Retinal pigment epithelial cell (primary cell): ENCODE data around the gene FOSL1.

Experiments
- DNase-seq: peaks from one replicate; pipeline ENCODE4 v3.0.0-alpha.2; 2010; ENCODE audit warnings: low read depth
- H3K4me3 ChIP-seq: 2 replicates; pipeline ENCODE4 v1.5.1; 2011; ENCODE audit warnings: mild to moderate bottlenecking, low read length, control low read depth, moderate library complexity
- CTCF ChIP-seq: conservative IDR thresholded peaks from 2 replicates; pipeline ENCODE4 v1.5.1; 2011; ENCODE audit warnings: low read depth, low read length, control low read depth, inconsistent platforms

The FOSL1 gene

GRCh38 chr11:65906602-65907001 is 6.4 kb upstream of the FOSL1 start:
- TF ChIP-seq CTCF, result no peak
- no peak for DNase-seq
- no peak overlapping the region for H3K4me3 ChIP-seq

GRCh38 chr11:65903715-65904114 is 3.5 kb upstream of the FOSL1 start:
- no peak for TF ChIP-seq CTCF
- no peak overlapping the region for H3K4me3 ChIP-seq
- DNase-seq, result no peak

GRCh38 chr11:65903068-65903481 is 2.9 kb upstream of the FOSL1 start:
- H3K4me3 ChIP-seq, result no peak overlapping the region
- DNase-seq, result no peak
- TF ChIP-seq CTCF, result no peak

GRCh38 chr11:65900899-65901180 is 652 bp upstream of the FOSL1 start:
- no peak for DNase-seq
- no peak for TF ChIP-seq CTCF
- H3K4me3 ChIP-seq, result peak overlapping the region; percentile 88

GRCh38 chr11:65899356-65900124 is 648 bp downstream of the FOSL1 start:
- no peak for TF ChIP-seq CTCF
- peak overlapping the region; percentile 88 for H3K4me3 ChIP-seq
- no peak for DNase-seq

GRCh38 chr11:65898656-65899355 is 1.4 kb downstream of the FOSL1 start:
- H3K4me3 ChIP-seq, result peak overlapping the region; percentile 88
- no peak for TF ChIP-seq CTCF
- no peak for DNase-seq

GRCh38 chr11:65897020-65897471 is 3.1 kb downstream of the FOSL1 start:
- no peak for DNase-seq
- H3K4me3 ChIP-seq, result no peak overlapping the region
- no peak for TF ChIP-seq CTCF
